Natural killer cell (primary cell): ENCODE results near the gene TCERG1L. TPM values are rescaled to one million over a fixed set of nuclear protein-coding genes. Genes with fewer than 3 reads are reported as not detected.
"Not testable (repeated sequence)": the region's sequence is repeated elsewhere in the genome, so short reads cannot be mapped to it uniquely, and the experiment has no call there.

Source experiments
- ATAC-seq, 3 donors: fragments of 150-1000 bp in 2 of 3; fragments of 200-7000 bp in 1 of 3; cut with Tn5 transposase; 1 replicate in 1 of 3; 2 replicates in 2 of 3; pipeline ENCODE4 v1.10.0; 2021; ENCODE audit warnings: mild to moderate bottlenecking in 2 of 3, moderate library complexity in 2 of 3
- DNase-seq, 2 donors: peaks; one replicate each; pipeline versions ENCODE4 v3.0.0 to v3.0.0-alpha.2; 2013 to 2021; ENCODE audit warnings: mixed read lengths in 1 of 2
- H3K27ac ChIP-seq: one replicate; pipeline ENCODE4 v1.5.1; 2013; ENCODE audit warnings: mild to moderate bottlenecking, low read length
- H3K27me3 ChIP-seq: one replicate; pipeline ENCODE4 v1.6.1; 2013; ENCODE audit warnings: low read length; ENCODE audit not compliant: control insufficient read depth, insufficient read depth
- H3K36me3 ChIP-seq: one replicate; pipeline ENCODE4 v1.6.1; 2013; ENCODE audit warnings: low read length; ENCODE audit not compliant: control insufficient read depth, insufficient read depth
- H3K4me1 ChIP-seq: one replicate; pipeline ENCODE4 v1.6.1; 2013; ENCODE audit warnings: low read length; ENCODE audit not compliant: control insufficient read depth, insufficient read depth
- H3K4me3 ChIP-seq: one replicate; pipeline ENCODE4 v1.5.1; 2013; ENCODE audit warnings: low read length
- H3K9me3 ChIP-seq: one replicate; pipeline ENCODE4 v1.6.1; 2013; ENCODE audit warnings: low read length; ENCODE audit not compliant: control insufficient read depth, insufficient read depth
- H3K27ac Mint-ChIP-seq, 2 donors: one replicate each; pipeline ENCODE4 v1.8.0; 2022; ENCODE audit warnings: mild to moderate bottlenecking in 2 of 2, mixed read lengths in 2 of 2, moderate library complexity in 1 of 2
- H3K27me3 Mint-ChIP-seq, 2 donors: one replicate each; pipeline ENCODE4 v1.8.0; 2022; ENCODE audit warnings: low read depth in 2 of 2, mixed read lengths in 2 of 2
- H3K36me3 Mint-ChIP-seq: one replicate; pipeline ENCODE4 v1.8.0; 2022; ENCODE audit warnings: mixed read lengths
- H3K4me1 Mint-ChIP-seq, 2 donors: one replicate each; pipeline ENCODE4 v1.8.0; 2022; ENCODE audit warnings: mixed read lengths in 2 of 2
- H3K4me3 Mint-ChIP-seq: one replicate; pipeline ENCODE4 v1.8.0; 2022; ENCODE audit warnings: mild to moderate bottlenecking, moderate library complexity, mixed read lengths
- H3K9me3 Mint-ChIP-seq, 2 donors: one replicate each; pipeline ENCODE4 v1.8.0; 2022; ENCODE audit warnings: mixed read lengths in 2 of 2
- CTCF ChIP-seq: fragments of 200-600 bp; IDR thresholded peaks from one replicate; pipeline ENCODE4 v1.8.0; 2022; ENCODE audit warnings: antibody characterized with exemption
- WGBS: methylation state at CpG from one replicate; pipeline ENCODE4 v1.1.7; 2013; ENCODE audit warnings: missing lambda C conversion rate; ENCODE audit not compliant: insufficient coverage; 5-methylcytosine and 5-hydroxymethylcytosine counted together
- intact Hi-C: fragments of 100-400 bp; cut with micrococcal nuclease; formaldehyde crosslinking; loops from one replicate; pipeline ENCODE4 v1.14.2; 2022
- total RNA-seq, 4 donors: library from RNA; stranded (reverse); fragments of 120-200 nt in 1 of 4; gene quantifications; one replicate each; pipeline versions ENCODE4 v1.2.3 to v1.2.4, GENCODE V29; 2013 to 2022

The TCERG1L gene
- total RNA-seq, 3 donors from 2014 or later (not counting 1 experiment from before 2014, with no cell fraction given): 0.48 TPM; not detected in 2

- TF ChIP-seq CTCF: no peak
- Histone ChIP-seq H3K4me3 (no peak overlapping the region), H3K4me1 (no peaks in the 10 kb centered on the region), H3K27ac (no peak overlapping the region), H3K27me3 (no peaks in the 10 kb centered on the region), H3K36me3 (no peaks in the 10 kb centered on the region), H3K9me3 (no peaks in the 10 kb centered on the region)
- H3K27ac Mint-ChIP-seq: no peak overlapping the region
- intact Hi-C loops: no loop called here
- peaks cover 2 to 5% of the 10 kb centered on the region in 2 donors for H3K9me3 Mint-ChIP-seq
- H3K4me1 Mint-ChIP-seq: no peaks in the 10 kb centered on the region
- no peak for ATAC-seq
- H3K36me3 Mint-ChIP-seq: no peaks in the 10 kb centered on the region
- no peak overlapping the region for H3K4me3 Mint-ChIP-seq
- DNase-seq: no peak
- peaks cover 0 to 20% of the 10 kb centered on the region in 2 donors for H3K27me3 Mint-ChIP-seq
Measured at GRCh38 chr10:131332821-131333220, 21.3 kb upstream of the TCERG1L start.

- WGBS: 39% methylated on average over 12 of the region's 12 CpGs
- H3K4me1 ChIP-seq: no peaks in the 10 kb centered on the region
- intact Hi-C loops: no loop called here
- DNase-seq (no peak), ATAC-seq (no peak)
- H3K27ac ChIP-seq: no peak overlapping the region
- TF ChIP-seq CTCF: no peak
- no peaks in the 10 kb centered on the region for H3K27me3 ChIP-seq
- H3K27ac Mint-ChIP-seq: no peak overlapping the region
- H3K9me3 Mint-ChIP-seq: no peaks in the 10 kb centered on the region
- H3K9me3 ChIP-seq: no peaks in the 10 kb centered on the region
- no peak overlapping the region for H3K4me3 Mint-ChIP-seq
- H3K36me3 Mint-ChIP-seq: no peaks in the 10 kb centered on the region
- no peaks in the 10 kb centered on the region for H3K4me1 Mint-ChIP-seq
- no peaks in the 10 kb centered on the region for H3K36me3 ChIP-seq
- peaks cover 22 to 49% of the 10 kb centered on the region in 2 donors for H3K27me3 Mint-ChIP-seq
- no peak overlapping the region for H3K4me3 ChIP-seq
Measured at GRCh38 chr10:131323880-131324279, 12.4 kb upstream of the TCERG1L start.

- Mint-ChIP-seq H3K27me3 (peaks cover 26 to 45% of the 10 kb centered on the region in 2 donors), H3K9me3 (no peaks in the 10 kb centered on the region), H3K4me3 (no peak overlapping the region), H3K4me1 (no peaks in the 10 kb centered on the region), H3K27ac (no peak overlapping the region), H3K36me3 (no peaks in the 10 kb centered on the region)
- Histone ChIP-seq H3K4me1 (no peaks in the 10 kb centered on the region), H3K27ac (no peak overlapping the region), H3K27me3 (no peaks in the 10 kb centered on the region), H3K4me3 (no peak overlapping the region), H3K9me3 (no peaks in the 10 kb centered on the region), H3K36me3 (no peaks in the 10 kb centered on the region)
- ATAC-seq (no peak), DNase-seq (no peak)
- TF ChIP-seq CTCF: no peak
- intact Hi-C loops: no loop called here
- WGBS: 69% methylated on average over 2 of the region's 2 CpGs
Measured at GRCh38 chr10:131323025-131323424, 11.5 kb upstream of the TCERG1L start.

- H3K27ac ChIP-seq, intact Hi-C loops, H3K4me1 Mint-ChIP-seq, H3K9me3 ChIP-seq, ATAC-seq, H3K4me3 Mint-ChIP-seq, H3K27ac Mint-ChIP-seq, DNase-seq, H3K9me3 Mint-ChIP-seq, H3K27me3 ChIP-seq, H3K36me3 ChIP-seq, H3K4me1 ChIP-seq, H3K36me3 Mint-ChIP-seq, H3K4me3 ChIP-seq: not testable (repeated sequence)
- peaks cover 26 to 45% of the 10 kb centered on the region in 2 donors for H3K27me3 Mint-ChIP-seq
- 87% methylated on average over 19 of the region's 19 CpGs for WGBS
Measured at GRCh38 chr10:131322575-131322974, 11.1 kb upstream of the TCERG1L start.
